DOHH2 (cell line): ENCODE results near the gene PCSK7.

Experiments
- H3F3A ChIP-seq: fragments of 200-600 bp; sonication (generic), shearing (Covaris generic); 2 replicates; pipeline ENCODE4 v1.6.0; 2016; ENCODE audit warnings: antibody characterized with exemption, mild to moderate bottlenecking; ENCODE audit not compliant: control insufficient read depth, insufficient read depth
- H3K27ac ChIP-seq: fragments of 200-600 bp; sonication (generic); 2 replicates; pipeline ENCODE4 v1.5.1; 2014; ENCODE audit warnings: low read depth, mild to moderate bottlenecking, low read length, moderate library complexity
- H3K27me3 ChIP-seq: fragments of 200-600 bp; sonication (generic); 2 replicates; pipeline ENCODE4 v1.6.1; 2014; ENCODE audit warnings: mild to moderate bottlenecking, low read length, mixed read lengths; ENCODE audit not compliant: control insufficient read depth
- H3K36me3 ChIP-seq: fragments of 200-600 bp; sonication (generic); 2 replicates; pipeline ENCODE4 v1.6.1; 2014; ENCODE audit warnings: mild to moderate bottlenecking, low read length, moderate library complexity, mixed read lengths; ENCODE audit not compliant: control insufficient read depth
- H3K4me1 ChIP-seq: fragments of 200-600 bp; sonication (generic); 2 replicates; pipeline ENCODE4 v1.6.1; 2014; ENCODE audit warnings: mild to moderate bottlenecking, low read length, mixed read lengths; ENCODE audit not compliant: control insufficient read depth
- H3K4me2 ChIP-seq: fragments of 200-600 bp; sonication (generic); 2 replicates; pipeline ENCODE4 v1.6.0; 2014; ENCODE audit warnings: mild to moderate bottlenecking, low read length, moderate library complexity
- H3K4me3 ChIP-seq: fragments of 200-600 bp; sonication (generic); 2 replicates; pipeline ENCODE4 v1.5.1; 2014; ENCODE audit warnings: mild to moderate bottlenecking, low read length, mixed read lengths
- H3K79me2 ChIP-seq: fragments of 200-600 bp; sonication (generic); 2 replicates; pipeline ENCODE4 v1.6.1; 2014; ENCODE audit warnings: mild to moderate bottlenecking, low read length, mixed read lengths; ENCODE audit not compliant: control insufficient read depth
- H3K9me2 ChIP-seq: fragments of 200-600 bp; sonication (generic); replicated peaks from 2 replicates; pipeline ENCODE4 v1.6.1; 2014; ENCODE audit warnings: mild to moderate bottlenecking, low read length, mixed read lengths; ENCODE audit not compliant: control insufficient read depth
- H3K9me3 ChIP-seq: fragments of 200-600 bp; sonication (generic); 2 replicates; pipeline ENCODE4 v1.6.1; 2014; ENCODE audit warnings: antibody characterized with exemption, low read length, mixed read lengths; ENCODE audit not compliant: control insufficient read depth, insufficient read depth
- H4K20me1 ChIP-seq: fragments of 200-600 bp; sonication (generic); 2 replicates; pipeline ENCODE4 v1.6.0; 2014; ENCODE audit warnings: low read depth, mild to moderate bottlenecking, antibody characterized with exemption, low read length, moderate library complexity; ENCODE audit not compliant: control insufficient read depth, insufficient read depth
- CTCF ChIP-seq: fragments of 200-600 bp; sonication (generic); IDR thresholded peaks from one replicate; pipeline ENCODE4 v1.5.1; 2014; ENCODE audit warnings: antibody characterized with exemption, mild to moderate bottlenecking, low read depth, low read length; ENCODE audit not compliant: poor library complexity, severe bottlenecking
- EZH2phosphoT487 ChIP-seq: fragments of 200-600 bp; sonication (generic); IDR thresholded peaks from 2 replicates; pipeline ENCODE4 v1.6.1; 2017; ENCODE audit warnings: borderline replicate concordance, mild to moderate bottlenecking, antibody characterized with exemption, low read length, moderate library complexity, mixed read lengths

PCSK7 gene

DNA sequence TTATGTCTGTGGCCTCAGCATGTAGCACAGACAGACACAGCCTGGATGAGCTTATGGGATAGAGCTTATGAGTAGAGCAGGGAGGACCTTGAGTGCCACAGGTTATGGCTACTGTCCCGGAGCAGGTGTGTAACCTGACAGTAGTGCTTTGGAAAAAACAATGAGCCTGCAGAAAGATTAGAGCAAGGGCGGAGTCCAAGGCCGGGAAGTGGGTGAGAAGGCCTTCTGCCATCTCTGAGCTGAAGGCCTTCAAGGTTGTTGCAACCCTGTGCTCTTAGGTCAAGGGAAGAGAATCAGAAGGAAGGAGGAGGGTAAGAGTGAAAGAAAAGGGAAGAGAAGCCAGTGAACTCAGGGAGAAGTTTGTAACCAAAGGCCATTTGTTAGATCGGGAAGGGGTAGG is 36.6 kb downstream of the PCSK7 start:
- Histone ChIP-seq H3K27ac (no peak overlapping the region), H3K4me2 (no peak overlapping the region), H3K4me3 (no peak overlapping the region), H3K9me3 (no peaks in the 10 kb centered on the region), H3K9me2 (no peaks in the 10 kb centered on the region), H4K20me1 (no peaks in the 10 kb centered on the region), H3K36me3 (no peaks in the 10 kb centered on the region), H3K27me3 (no peaks in the 10 kb centered on the region), H3K4me1 (peaks cover 1% of the 10 kb centered on the region), H3F3A (no peaks in the 10 kb centered on the region), H3K79me2 (no peaks in the 10 kb centered on the region)
- TF ChIP-seq CTCF (no peak), EZH2phosphoT487 (no peak)

DNA sequence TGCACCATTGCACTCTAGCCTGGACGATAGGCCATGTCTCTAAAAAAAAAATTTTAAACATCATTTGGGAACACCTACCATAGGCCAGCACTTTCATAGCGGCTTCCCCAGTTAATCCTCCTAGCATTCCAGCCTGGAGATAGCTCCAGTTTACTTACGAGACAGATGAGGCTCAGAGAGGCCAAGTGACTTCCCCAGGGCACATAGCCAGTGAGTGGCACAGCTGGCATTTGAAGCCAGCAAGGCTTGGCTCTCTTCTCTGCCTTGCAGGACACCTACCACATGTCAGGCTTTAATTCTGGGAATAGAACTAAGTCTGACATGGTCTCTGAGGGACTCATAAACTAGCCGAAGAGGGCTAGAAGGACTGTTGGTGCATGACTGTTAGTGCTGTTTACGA is 37.6 kb downstream of the PCSK7 start:
- no peaks in the 10 kb centered on the region for H3K9me2 ChIP-seq
- H3K27ac ChIP-seq: no peak overlapping the region

DNA sequence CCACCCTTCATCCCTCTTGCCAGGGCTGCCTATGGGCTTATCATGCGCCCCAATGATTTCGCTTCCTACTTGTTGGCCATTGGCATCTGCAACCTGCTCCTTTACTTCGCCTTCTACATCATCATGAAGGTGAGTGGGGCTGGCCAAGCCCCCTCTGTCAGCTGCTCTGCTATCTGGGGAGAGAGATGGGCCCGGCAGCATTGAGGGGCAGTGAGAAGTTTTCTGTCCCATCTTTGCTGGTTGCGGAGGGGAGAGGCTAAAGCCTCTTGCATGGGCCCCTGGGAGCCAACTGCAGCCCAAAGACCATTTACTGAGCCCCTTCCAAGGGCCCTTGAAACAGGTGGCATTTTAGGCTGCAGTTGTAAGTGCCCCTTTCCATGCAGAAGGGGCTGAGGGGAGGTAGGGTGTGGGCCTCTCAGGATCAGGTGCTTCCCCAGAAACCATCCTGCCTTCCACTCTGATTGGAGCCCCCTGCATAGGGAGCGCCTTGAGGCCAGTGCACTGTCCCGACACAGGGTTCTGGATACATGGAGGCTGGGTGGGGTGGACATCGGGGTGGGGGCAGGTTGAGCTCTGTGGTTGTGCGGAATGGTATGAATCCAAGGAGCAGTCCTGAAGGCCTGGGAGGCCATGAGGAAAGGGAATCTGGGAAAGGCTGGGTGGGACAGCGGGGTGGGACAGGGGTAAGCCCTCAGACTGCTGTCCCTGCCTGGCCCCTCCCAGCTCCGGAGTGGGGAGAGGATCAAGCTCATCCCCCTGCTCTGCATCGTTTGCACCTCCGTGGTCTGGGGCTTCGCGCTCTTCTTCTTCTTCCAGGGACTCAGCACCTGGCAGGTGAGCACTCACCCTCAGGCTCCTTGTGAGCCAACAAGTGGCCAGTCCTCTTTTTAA is 38.5 kb downstream of the PCSK7 start:
- H3K36me3 ChIP-seq: peaks cover 6% of the 10 kb centered on the region
- no peak for TF ChIP-seq CTCF
- no peak for TF ChIP-seq EZH2phosphoT487
- H4K20me1 ChIP-seq: no peaks in the 10 kb centered on the region

More for the DNA sequence above, 37.6 kb downstream of the PCSK7 start:
- no peaks in the 10 kb centered on the region for H4K20me1 ChIP-seq
- peaks cover 11% of the 10 kb centered on the region for H3K4me1 ChIP-seq
- no peaks in the 10 kb centered on the region for H3F3A ChIP-seq
- no peaks in the 10 kb centered on the region for H3K9me3 ChIP-seq
- peaks cover under 1% of the 10 kb centered on the region for H3K36me3 ChIP-seq
- no peak overlapping the region for H3K4me2 ChIP-seq
- H3K4me3 ChIP-seq: no peak overlapping the region
- H3K27me3 ChIP-seq: no peaks in the 10 kb centered on the region
- TF ChIP-seq CTCF (no peak), EZH2phosphoT487 (no peak)
- no peaks in the 10 kb centered on the region for H3K79me2 ChIP-seq

More for the DNA sequence above, 38.5 kb downstream of the PCSK7 start:
- no peak overlapping the region for H3K27ac ChIP-seq
- H3K4me2 ChIP-seq: no peak overlapping the region
- no peaks in the 10 kb centered on the region for H3K79me2 ChIP-seq
- H3F3A ChIP-seq: no peaks in the 10 kb centered on the region
- peaks cover 17% of the 10 kb centered on the region for H3K4me1 ChIP-seq
- no peaks in the 10 kb centered on the region for H3K9me3 ChIP-seq
- no peaks in the 10 kb centered on the region for H3K9me2 ChIP-seq
- H3K27me3 ChIP-seq: no peaks in the 10 kb centered on the region
- no peak overlapping the region for H3K4me3 ChIP-seq
